Astrocyte (in vitro differentiated cells and primary cell): ENCODE data around the gene MTRFR.

Source experiments
- EZH2 ChIP-seq: IDR thresholded peaks from 2 replicates; pipeline ENCODE4 v1.6.1; 2012; ENCODE audit warnings: mild to moderate bottlenecking, low read length, inconsistent platforms; ENCODE audit not compliant: insufficient read depth
- TF ChIP-seq, protein P1 (sequence below): IDR thresholded peaks from 2 replicates; pipeline ENCODE4 v1.5.1; 2011; ENCODE audit warnings: low read depth, mild to moderate bottlenecking, inconsistent platforms, low read length, moderate library complexity; ENCODE audit not compliant: insufficient read depth

DNA sequence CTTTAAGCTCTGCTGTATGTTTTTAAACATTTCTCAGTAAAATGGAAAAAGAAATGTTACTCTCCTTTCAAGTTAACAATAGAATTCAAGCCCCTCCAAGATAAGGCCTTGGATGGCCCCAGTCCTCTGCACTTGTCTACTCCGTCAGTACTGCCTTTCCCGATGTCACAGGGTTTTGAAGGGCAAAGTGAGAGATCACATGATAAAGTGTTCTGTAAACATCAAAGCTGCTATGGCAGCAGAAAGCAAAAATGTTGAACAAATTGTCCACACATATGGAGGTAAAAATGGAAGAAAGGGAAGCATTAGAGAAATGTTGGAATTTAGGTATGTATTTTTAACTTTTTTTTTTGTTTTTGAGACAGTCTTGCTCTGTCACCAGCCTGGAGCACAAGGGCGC is 71.9 kb downstream of the MTRFR start:
- TF ChIP-seq EZH2, result no peak
- TF ChIP-seq, protein P1, sequence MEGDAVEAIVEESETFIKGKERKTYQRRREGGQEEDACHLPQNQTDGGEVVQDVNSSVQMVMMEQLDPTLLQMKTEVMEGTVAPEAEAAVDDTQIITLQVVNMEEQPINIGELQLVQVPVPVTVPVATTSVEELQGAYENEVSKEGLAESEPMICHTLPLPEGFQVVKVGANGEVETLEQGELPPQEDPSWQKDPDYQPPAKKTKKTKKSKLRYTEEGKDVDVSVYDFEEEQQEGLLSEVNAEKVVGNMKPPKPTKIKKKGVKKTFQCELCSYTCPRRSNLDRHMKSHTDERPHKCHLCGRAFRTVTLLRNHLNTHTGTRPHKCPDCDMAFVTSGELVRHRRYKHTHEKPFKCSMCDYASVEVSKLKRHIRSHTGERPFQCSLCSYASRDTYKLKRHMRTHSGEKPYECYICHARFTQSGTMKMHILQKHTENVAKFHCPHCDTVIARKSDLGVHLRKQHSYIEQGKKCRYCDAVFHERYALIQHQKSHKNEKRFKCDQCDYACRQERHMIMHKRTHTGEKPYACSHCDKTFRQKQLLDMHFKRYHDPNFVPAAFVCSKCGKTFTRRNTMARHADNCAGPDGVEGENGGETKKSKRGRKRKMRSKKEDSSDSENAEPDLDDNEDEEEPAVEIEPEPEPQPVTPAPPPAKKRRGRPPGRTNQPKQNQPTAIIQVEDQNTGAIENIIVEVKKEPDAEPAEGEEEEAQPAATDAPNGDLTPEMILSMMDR, result no peak
